Measurements from ENCODE around the gene FIBP. TPM values are rescaled to one million over a fixed set of nuclear protein-coding genes. Genes with fewer than 3 reads are reported as not detected.

FIBP gene
- total RNA-seq, 1 experiment from 2014 or later = 93.1 TPM

DNA sequence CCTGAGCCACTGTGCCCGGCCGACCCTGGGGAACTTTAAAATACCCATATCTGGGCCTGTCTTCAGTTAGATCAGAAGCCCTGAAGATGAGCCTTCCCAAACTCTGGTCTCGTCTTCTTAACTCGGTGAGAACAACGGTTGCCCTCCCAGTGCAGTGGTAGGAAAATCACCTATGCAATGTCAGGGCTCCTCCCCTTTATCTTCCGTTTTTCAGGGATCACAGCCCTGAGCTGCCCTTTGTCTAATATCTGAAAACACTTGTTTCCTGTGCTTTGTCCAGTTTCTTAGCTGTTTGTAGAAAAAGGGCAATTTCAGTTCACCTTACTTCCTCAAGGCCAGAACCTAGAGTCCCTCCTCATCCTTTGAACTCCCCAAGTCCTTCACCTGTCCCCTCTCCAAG is 40.4 kb upstream of the FIBP start:
- TF ChIP-seq, protein P1, sequence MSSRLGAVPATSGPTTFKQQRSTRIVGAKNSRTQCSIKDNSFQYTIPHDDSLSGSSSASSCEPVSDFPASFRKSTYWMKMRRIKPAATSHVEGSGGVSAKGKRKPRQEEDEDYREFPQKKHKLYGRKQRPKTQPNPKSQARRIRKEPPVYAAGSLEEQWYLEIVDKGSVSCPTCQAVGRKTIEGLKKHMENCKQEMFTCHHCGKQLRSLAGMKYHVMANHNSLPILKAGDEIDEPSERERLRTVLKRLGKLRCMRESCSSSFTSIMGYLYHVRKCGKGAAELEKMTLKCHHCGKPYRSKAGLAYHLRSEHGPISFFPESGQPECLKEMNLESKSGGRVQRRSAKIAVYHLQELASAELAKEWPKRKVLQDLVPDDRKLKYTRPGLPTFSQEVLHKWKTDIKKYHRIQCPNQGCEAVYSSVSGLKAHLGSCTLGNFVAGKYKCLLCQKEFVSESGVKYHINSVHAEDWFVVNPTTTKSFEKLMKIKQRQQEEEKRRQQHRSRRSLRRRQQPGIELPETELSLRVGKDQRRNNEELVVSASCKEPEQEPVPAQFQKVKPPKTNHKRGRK (CRISPR knock-in tag; IDR thresholded peaks at IDR 0.05; ENCODE audit: borderline replicate concordance) = no peak
- TF ChIP-seq NFE2L1 (CRISPR knock-in tag; IDR thresholded peaks at IDR 0.05) (no peak), SMAD4 (CRISPR knock-in tag; IDR thresholded peaks at IDR 0.05) (no peak), OVOL2 (CRISPR knock-in tag; IDR thresholded peaks at IDR 0.05; ENCODE audit: borderline replicate concordance) (no peak), TEAD1 (CRISPR knock-in tag; IDR thresholded peaks at IDR 0.05) (no peak), NR2C2 (CRISPR knock-in tag; IDR thresholded peaks at IDR 0.05) (no peak), FOXK1 (CRISPR knock-in tag; IDR thresholded peaks at IDR 0.05) (no peak), MYBL2 (CRISPR knock-in tag; IDR thresholded peaks at IDR 0.05) (no peak), ZNF121 (CRISPR knock-in tag; IDR thresholded peaks at IDR 0.05) (no peak), NFYB (CRISPR knock-in tag; conservative IDR thresholded peaks at IDR 0.05; ENCODE audit: low read depth) (no peak), GTF2I (CRISPR knock-in tag; conservative IDR thresholded peaks at IDR 0.05) (no peak)
- TF ChIP-seq, protein P2, sequence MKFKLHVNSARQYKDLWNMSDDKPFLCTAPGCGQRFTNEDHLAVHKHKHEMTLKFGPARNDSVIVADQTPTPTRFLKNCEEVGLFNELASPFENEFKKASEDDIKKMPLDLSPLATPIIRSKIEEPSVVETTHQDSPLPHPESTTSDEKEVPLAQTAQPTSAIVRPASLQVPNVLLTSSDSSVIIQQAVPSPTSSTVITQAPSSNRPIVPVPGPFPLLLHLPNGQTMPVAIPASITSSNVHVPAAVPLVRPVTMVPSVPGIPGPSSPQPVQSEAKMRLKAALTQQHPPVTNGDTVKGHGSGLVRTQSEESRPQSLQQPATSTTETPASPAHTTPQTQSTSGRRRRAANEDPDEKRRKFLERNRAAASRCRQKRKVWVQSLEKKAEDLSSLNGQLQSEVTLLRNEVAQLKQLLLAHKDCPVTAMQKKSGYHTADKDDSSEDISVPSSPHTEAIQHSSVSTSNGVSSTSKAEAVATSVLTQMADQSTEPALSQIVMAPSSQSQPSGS (CRISPR knock-in tag; IDR thresholded peaks at IDR 0.05; ENCODE audit: borderline replicate concordance, low read depth) = no peak
- TF ChIP-seq, protein P3, sequence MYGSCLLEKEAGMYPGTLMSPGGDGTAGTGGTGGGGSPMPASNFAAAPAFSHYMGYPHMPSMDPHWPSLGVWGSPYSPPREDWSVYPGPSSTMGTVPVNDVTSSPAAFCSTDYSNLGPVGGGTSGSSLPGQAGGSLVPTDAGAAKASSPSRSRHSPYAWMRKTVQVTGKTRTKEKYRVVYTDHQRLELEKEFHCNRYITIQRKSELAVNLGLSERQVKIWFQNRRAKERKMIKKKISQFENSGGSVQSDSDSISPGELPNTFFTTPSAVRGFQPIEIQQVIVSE (CRISPR knock-in tag; IDR thresholded peaks at IDR 0.05; ENCODE audit: borderline replicate concordance) = no peak
- TF ChIP-seq, protein P4, sequence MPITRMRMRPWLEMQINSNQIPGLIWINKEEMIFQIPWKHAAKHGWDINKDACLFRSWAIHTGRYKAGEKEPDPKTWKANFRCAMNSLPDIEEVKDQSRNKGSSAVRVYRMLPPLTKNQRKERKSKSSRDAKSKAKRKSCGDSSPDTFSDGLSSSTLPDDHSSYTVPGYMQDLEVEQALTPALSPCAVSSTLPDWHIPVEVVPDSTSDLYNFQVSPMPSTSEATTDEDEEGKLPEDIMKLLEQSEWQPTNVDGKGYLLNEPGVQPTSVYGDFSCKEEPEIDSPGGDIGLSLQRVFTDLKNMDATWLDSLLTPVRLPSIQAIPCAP (CRISPR knock-in tag; IDR thresholded peaks at IDR 0.05) = no peak
- Mint-ChIP-seq H3K9me3 (no peaks in the 10 kb centered on the region), H3K4me3 (no peak overlapping the region), H3K4me1 (peaks cover 17% of the 10 kb centered on the region), H3K36me3 (no peaks in the 10 kb centered on the region), H3K27ac (peak overlapping the region; percentile 6), H3K27me3 (ENCODE audit: low read depth) (no peaks in the 10 kb centered on the region)
- ATAC-seq = no peak
- CTCF ChIA-PET = interaction anchor here (1.5 to 1.6 kb wide), 2 partner anchors 38 to 69 kb away, joined by 3 to 4 read pairs; partner anchors contain the start of gene CCDC85B
- DNase-seq (ENCODE audit: low spot score) = no peak
- POLR2A ChIA-PET = no interaction called here

DNA sequence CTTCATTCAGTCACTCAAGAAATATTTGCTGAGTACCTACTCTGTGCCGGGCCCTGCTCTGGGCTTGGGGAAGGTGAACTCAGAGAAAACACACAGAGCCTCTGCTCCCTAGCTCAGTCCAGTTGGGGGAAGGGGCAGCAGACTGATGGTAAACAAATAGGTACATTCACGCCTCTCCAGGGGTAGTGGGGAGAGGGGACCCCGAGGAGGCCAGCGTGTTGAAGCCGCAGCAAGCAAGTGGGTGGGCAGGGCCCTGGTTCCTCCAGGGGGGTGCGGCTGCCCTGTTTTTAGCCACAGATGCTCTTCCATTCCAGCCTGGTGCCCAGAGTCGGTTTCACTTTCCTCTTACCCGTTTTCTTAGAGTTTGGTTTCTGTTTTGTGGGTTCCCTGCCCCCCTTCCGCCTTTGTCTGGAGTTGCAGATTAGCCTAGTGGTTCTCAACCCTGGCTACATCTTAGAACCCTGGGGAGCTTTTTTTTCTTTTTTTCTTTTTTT is 39.7 kb upstream of the FIBP start:
- POLR2A ChIA-PET = no interaction called here
- no peak overlapping the region for H3K4me3 Mint-ChIP-seq
- peak overlapping the region; percentile 63 for H3K27ac Mint-ChIP-seq
- H3K9me3 Mint-ChIP-seq = no peaks in the 10 kb centered on the region
- CTCF ChIA-PET = interaction anchor here (0.6 to 1.6 kb wide), 3 partner anchors 40 to 95 kb away, joined by 3 to 6 read pairs (median 4); partner anchors contain the start of gene FIBP
- H3K4me1 Mint-ChIP-seq = peaks cover 15% of the 10 kb centered on the region
- DNase-seq (ENCODE audit: low spot score) (no peak), ATAC-seq (peak; percentile 22)
- H3K27me3 Mint-ChIP-seq (ENCODE audit: low read depth) = no peaks in the 10 kb centered on the region
- peaks cover 2% of the 10 kb centered on the region; the same call in 1 of the 2 replicates for H3K36me3 Mint-ChIP-seq
- TF ChIP-seq, protein P5, sequence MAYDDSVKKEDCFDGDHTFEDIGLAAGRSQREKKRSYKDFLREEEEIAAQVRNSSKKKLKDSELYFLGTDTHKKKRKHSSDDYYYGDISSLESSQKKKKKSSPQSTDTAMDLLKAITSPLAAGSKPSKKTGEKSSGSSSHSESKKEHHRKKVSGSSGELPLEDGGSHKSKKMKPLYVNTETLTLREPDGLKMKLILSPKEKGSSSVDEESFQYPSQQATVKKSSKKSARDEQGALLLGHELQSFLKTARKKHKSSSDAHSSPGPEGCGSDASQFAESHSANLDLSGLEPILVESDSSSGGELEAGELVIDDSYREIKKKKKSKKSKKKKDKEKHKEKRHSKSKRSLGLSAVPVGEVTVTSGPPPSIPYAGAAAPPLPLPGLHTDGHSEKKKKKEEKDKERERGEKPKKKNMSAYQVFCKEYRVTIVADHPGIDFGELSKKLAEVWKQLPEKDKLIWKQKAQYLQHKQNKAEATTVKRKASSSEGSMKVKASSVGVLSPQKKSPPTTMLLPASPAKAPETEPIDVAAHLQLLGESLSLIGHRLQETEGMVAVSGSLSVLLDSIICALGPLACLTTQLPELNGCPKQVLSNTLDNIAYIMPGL (CRISPR knock-in tag; IDR thresholded peaks at IDR 0.05) = no peak
- TF ChIP-seq, protein P6, sequence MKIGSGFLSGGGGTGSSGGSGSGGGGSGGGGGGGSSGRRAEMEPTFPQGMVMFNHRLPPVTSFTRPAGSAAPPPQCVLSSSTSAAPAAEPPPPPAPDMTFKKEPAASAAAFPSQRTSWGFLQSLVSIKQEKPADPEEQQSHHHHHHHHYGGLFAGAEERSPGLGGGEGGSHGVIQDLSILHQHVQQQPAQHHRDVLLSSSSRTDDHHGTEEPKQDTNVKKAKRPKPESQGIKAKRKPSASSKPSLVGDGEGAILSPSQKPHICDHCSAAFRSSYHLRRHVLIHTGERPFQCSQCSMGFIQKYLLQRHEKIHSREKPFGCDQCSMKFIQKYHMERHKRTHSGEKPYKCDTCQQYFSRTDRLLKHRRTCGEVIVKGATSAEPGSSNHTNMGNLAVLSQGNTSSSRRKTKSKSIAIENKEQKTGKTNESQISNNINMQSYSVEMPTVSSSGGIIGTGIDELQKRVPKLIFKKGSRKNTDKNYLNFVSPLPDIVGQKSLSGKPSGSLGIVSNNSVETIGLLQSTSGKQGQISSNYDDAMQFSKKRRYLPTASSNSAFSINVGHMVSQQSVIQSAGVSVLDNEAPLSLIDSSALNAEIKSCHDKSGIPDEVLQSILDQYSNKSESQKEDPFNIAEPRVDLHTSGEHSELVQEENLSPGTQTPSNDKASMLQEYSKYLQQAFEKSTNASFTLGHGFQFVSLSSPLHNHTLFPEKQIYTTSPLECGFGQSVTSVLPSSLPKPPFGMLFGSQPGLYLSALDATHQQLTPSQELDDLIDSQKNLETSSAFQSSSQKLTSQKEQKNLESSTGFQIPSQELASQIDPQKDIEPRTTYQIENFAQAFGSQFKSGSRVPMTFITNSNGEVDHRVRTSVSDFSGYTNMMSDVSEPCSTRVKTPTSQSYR (CRISPR knock-in tag; IDR thresholded peaks at IDR 0.05) = no peak
- no peak for TF ChIP-seq GTF2I (CRISPR knock-in tag; conservative IDR thresholded peaks at IDR 0.05)
- TF ChIP-seq, protein P7, sequence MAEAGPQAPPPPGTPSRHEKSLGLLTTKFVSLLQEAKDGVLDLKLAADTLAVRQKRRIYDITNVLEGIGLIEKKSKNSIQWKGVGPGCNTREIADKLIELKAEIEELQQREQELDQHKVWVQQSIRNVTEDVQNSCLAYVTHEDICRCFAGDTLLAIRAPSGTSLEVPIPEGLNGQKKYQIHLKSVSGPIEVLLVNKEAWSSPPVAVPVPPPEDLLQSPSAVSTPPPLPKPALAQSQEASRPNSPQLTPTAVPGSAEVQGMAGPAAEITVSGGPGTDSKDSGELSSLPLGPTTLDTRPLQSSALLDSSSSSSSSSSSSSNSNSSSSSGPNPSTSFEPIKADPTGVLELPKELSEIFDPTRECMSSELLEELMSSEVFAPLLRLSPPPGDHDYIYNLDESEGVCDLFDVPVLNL (CRISPR knock-in tag; IDR thresholded peaks at IDR 0.05; ENCODE audit: borderline replicate concordance, low read depth) = no peak
- TF ChIP-seq NFYB (CRISPR knock-in tag; conservative IDR thresholded peaks at IDR 0.05; ENCODE audit: low read depth) = no peak
- TF ChIP-seq, protein P8, sequence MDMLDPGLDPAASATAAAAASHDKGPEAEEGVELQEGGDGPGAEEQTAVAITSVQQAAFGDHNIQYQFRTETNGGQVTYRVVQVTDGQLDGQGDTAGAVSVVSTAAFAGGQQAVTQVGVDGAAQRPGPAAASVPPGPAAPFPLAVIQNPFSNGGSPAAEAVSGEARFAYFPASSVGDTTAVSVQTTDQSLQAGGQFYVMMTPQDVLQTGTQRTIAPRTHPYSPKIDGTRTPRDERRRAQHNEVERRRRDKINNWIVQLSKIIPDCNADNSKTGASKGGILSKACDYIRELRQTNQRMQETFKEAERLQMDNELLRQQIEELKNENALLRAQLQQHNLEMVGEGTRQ (CRISPR knock-in tag; IDR thresholded peaks at IDR 0.05) = no peak
- TF ChIP-seq KAT7 (CRISPR knock-in tag; IDR thresholded peaks at IDR 0.05; ENCODE audit: borderline replicate concordance) = no peak
- TF ChIP-seq ETV6 (CRISPR knock-in tag; IDR thresholded peaks at IDR 0.05) = no peak
- no peak for TF ChIP-seq SOX15 (CRISPR knock-in tag; IDR thresholded peaks at IDR 0.05)
- TF ChIP-seq NFATC4 (CRISPR knock-in tag; IDR thresholded peaks at IDR 0.05) = no peak
- no peak for TF ChIP-seq SP1 (CRISPR knock-in tag; conservative IDR thresholded peaks at IDR 0.05)
- TF ChIP-seq, protein P3 (CRISPR knock-in tag; IDR thresholded peaks at IDR 0.05; ENCODE audit: borderline replicate concordance) = no peak
